Heart left ventricle (tissue), 13 donors: ENCODE measurements around the gene IFIH1.

ENCODE experiments used
- POLR2A ChIP-seq, 2 donors: fragments of 450-650 bp; IDR thresholded peaks; one replicate each; pipeline ENCODE4 v1.6.1; 2017; ENCODE audit warnings: antibody characterized with exemption in 2 of 2, mild to moderate bottlenecking in 2 of 2, moderate library complexity in 2 of 2
- TF ChIP-seq, protein P1 (sequence below), 12 donors: fragments of 200-600 bp; sonication (generic) in 4 of 12; IDR thresholded peaks; one replicate each; pipeline versions ENCODE4 v1.5.0 to v1.8.0; 2018 to 2022; ENCODE audit warnings: antibody characterized with exemption in 12 of 12, mild to moderate bottlenecking in 5 of 12
- donor health status: ischemic (EF 13 %, LVEDD 7.1; RV severe dilation, severe dysfunction).
- donor health status: DM: no; HTN: yes; CAD: no.
- donor health status: DM: no; HTN: no; CAD: no.
- donor health status: ischemic (EF 25% LVEDD 6.9; RV normal size, moderate dysfunction).
- donor health status: ischemic (EF 25% LVEDD 5.7; RV mildly dilated, moderate dysfunction).
- donor health status: ischemic (EF 35%, LVEDD 5.7; RV mildly dilated, moderate dysfunction).
- donor health status: nonischemic (EF 11% LVEDD 7.7; RV severe dilation, severe dysfunction).
- donor health status: DM: yes; HTN: yes; CAD: no.
- donor health status: PGD.
- donor health status: ischemic (EF 29% LVEDD 5.4; RV normal size, mild dysfunction).
- donor health status: nonischemic (EF 23%, LVEDD 6.1; RV moderate dilation, normal function).

GRCh38 chr2:162244541-162245031 is 73.9 kb downstream of the IFIH1 start:
- TF ChIP-seq, protein P1, sequence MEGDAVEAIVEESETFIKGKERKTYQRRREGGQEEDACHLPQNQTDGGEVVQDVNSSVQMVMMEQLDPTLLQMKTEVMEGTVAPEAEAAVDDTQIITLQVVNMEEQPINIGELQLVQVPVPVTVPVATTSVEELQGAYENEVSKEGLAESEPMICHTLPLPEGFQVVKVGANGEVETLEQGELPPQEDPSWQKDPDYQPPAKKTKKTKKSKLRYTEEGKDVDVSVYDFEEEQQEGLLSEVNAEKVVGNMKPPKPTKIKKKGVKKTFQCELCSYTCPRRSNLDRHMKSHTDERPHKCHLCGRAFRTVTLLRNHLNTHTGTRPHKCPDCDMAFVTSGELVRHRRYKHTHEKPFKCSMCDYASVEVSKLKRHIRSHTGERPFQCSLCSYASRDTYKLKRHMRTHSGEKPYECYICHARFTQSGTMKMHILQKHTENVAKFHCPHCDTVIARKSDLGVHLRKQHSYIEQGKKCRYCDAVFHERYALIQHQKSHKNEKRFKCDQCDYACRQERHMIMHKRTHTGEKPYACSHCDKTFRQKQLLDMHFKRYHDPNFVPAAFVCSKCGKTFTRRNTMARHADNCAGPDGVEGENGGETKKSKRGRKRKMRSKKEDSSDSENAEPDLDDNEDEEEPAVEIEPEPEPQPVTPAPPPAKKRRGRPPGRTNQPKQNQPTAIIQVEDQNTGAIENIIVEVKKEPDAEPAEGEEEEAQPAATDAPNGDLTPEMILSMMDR (IDR thresholded peaks at IDR 0.05) = no peak
- no peak for TF ChIP-seq POLR2A (IDR thresholded peaks at IDR 0.05)
